H9 (cell line): ENCODE measurements around the gene AMPH. TPM values are rescaled to one million over a fixed set of nuclear protein-coding genes. Genes with fewer than 3 reads are reported as not detected.

Experiments used
- DNase-seq: peaks from one replicate; pipeline ENCODE4 v3.0.0-alpha.2; 2017
- H2AFZ ChIP-seq: one replicate; pipeline ENCODE4 v1.6.1; 2013; ENCODE audit warnings: mild to moderate bottlenecking, low read length, control low read depth, moderate library complexity
- H2AK5ac ChIP-seq: 2 replicates; pipeline ENCODE4 v1.6.1; 2013; ENCODE audit warnings: low read length, control low read depth, mixed read lengths; ENCODE audit not compliant: insufficient read length
- H2BK120ac ChIP-seq: one replicate; pipeline ENCODE4 v1.6.1; 2013; ENCODE audit warnings: low read depth, mild to moderate bottlenecking, low read length, control low read depth, inconsistent platforms; ENCODE audit not compliant: poor library complexity, severe bottlenecking
- H2BK12ac ChIP-seq: 2 replicates; pipeline ENCODE4 v1.6.1; 2013; ENCODE audit warnings: low read length, control low read depth, mixed read lengths, low read depth; ENCODE audit not compliant: insufficient read length
- H2BK15ac ChIP-seq: 2 replicates; pipeline ENCODE4 v1.6.1; 2013; ENCODE audit warnings: low read depth, low read length, control low read depth
- H2BK20ac ChIP-seq: one replicate; pipeline ENCODE4 v1.6.1; 2013; ENCODE audit warnings: low read depth, mild to moderate bottlenecking, low read length, control low read depth, inconsistent platforms; ENCODE audit not compliant: poor library complexity, severe bottlenecking
- H2BK5ac ChIP-seq: 2 replicates; pipeline ENCODE4 v1.6.1; 2013; ENCODE audit warnings: low read length, control low read depth, mixed read lengths; ENCODE audit not compliant: insufficient read length
- H3K14ac ChIP-seq: 2 replicates; pipeline ENCODE4 v1.6.1; 2013; ENCODE audit warnings: low read length, control low read depth; ENCODE audit not compliant: insufficient read depth
- H3K18ac ChIP-seq: 2 replicates; pipeline ENCODE4 v1.6.1; 2013; ENCODE audit warnings: low read depth, mild to moderate bottlenecking, mixed read lengths, low read length, control low read depth; ENCODE audit not compliant: insufficient read length
- H3K23ac ChIP-seq: 2 replicates; pipeline ENCODE4 v1.6.1; 2013; ENCODE audit warnings: low read length, control low read depth, mixed read lengths, low read depth; ENCODE audit not compliant: insufficient read length
- H3K23me2 ChIP-seq: 2 replicates; pipeline ENCODE4 v1.6.1; 2013; ENCODE audit warnings: low read depth, mild to moderate bottlenecking, mixed read lengths, low read length, control low read depth; ENCODE audit not compliant: insufficient read length, poor library complexity, severe bottlenecking
- H3K27ac ChIP-seq: 2 replicates; pipeline ENCODE4 v1.5.1; 2013; ENCODE audit warnings: low read length, control low read depth, mixed read lengths, low read depth; ENCODE audit not compliant: insufficient read length
- H3K27me3 ChIP-seq: 2 replicates; pipeline ENCODE4 v1.6.1; 2013; ENCODE audit warnings: low read length, control low read depth, inconsistent platforms; ENCODE audit not compliant: insufficient read depth
- H3K4ac ChIP-seq: 2 replicates; pipeline ENCODE4 v1.6.1; 2013; ENCODE audit warnings: low read depth, mild to moderate bottlenecking, control low read depth, inconsistent platforms, low read length, moderate library complexity
- H3K4me1 ChIP-seq: 2 replicates; pipeline ENCODE4 v1.6.1; 2013; ENCODE audit warnings: low read length, control low read depth, inconsistent platforms; ENCODE audit not compliant: insufficient read depth
- H3K4me2 ChIP-seq: 2 replicates; pipeline ENCODE4 v1.6.1; 2013; ENCODE audit warnings: low read length, control low read depth, mixed read lengths; ENCODE audit not compliant: insufficient read length, insufficient read depth
- H3K56ac ChIP-seq: 2 replicates; pipeline ENCODE4 v1.6.1; 2013; ENCODE audit warnings: low read depth, mild to moderate bottlenecking, mixed read lengths, low read length, control low read depth; ENCODE audit not compliant: insufficient read length
- H3K79me1 ChIP-seq: 2 replicates; pipeline ENCODE4 v1.6.1; 2013; ENCODE audit warnings: low read depth, mild to moderate bottlenecking, moderate library complexity, low read length, control low read depth, inconsistent platforms; ENCODE audit not compliant: insufficient read depth, poor library complexity, severe bottlenecking
- H3K79me2 ChIP-seq: 2 replicates; pipeline ENCODE4 v1.6.1; 2013; ENCODE audit warnings: low read length, control low read depth, inconsistent platforms; ENCODE audit not compliant: insufficient read depth
- H3K9ac ChIP-seq: 2 replicates; pipeline ENCODE4 v1.6.1; 2013; ENCODE audit warnings: low read length, control low read depth, mixed read lengths; ENCODE audit not compliant: insufficient read length; ENCODE audit errors: extremely low read depth
- H3K9me3 ChIP-seq: one replicate; pipeline ENCODE4 v1.6.1; 2013; ENCODE audit warnings: low read depth, low read length, inconsistent platforms; ENCODE audit not compliant: control insufficient read depth
- H3T11ph ChIP-seq: one replicate; pipeline ENCODE4 v1.6.1; 2013; ENCODE audit warnings: mild to moderate bottlenecking, low read length, control low read depth, inconsistent platforms
- H4K20me1 ChIP-seq: one replicate; pipeline ENCODE4 v1.6.1; 2013; ENCODE audit not compliant: control insufficient read depth, insufficient read length, insufficient read depth
- H4K5ac ChIP-seq: 2 replicates; pipeline ENCODE4 v1.6.1; 2013; ENCODE audit warnings: low read depth, mild to moderate bottlenecking, mixed read lengths, low read length, control low read depth; ENCODE audit not compliant: insufficient read length
- H4K8ac ChIP-seq: replicated peaks from 2 replicates; pipeline ENCODE4 v1.6.1; 2013; ENCODE audit warnings: low read length, control low read depth, mixed read lengths, low read depth; ENCODE audit not compliant: insufficient read length
- H4K91ac ChIP-seq: 2 replicates; pipeline ENCODE4 v1.6.1; 2013; ENCODE audit warnings: low read depth, mild to moderate bottlenecking, moderate library complexity, mixed read lengths, low read length, control low read depth; ENCODE audit not compliant: insufficient read length
- H3K27ac Mint-ChIP-seq, 3 experiments: 2 replicates in 2 of 3; 3 replicates in 1 of 3; pipeline ENCODE4 v1.8.0; 2020 to 2021; ENCODE audit warnings: mixed read lengths in 3 of 3, mild to moderate bottlenecking in 1 of 3, moderate library complexity in 1 of 3
- H3K27me3 Mint-ChIP-seq: 2 replicates; pipeline ENCODE4 v1.8.0; 2021; ENCODE audit warnings: low read depth, mild to moderate bottlenecking, moderate library complexity, mixed read lengths
- H3K36me3 Mint-ChIP-seq, 3 experiments: 2 replicates in 2 of 3; 3 replicates in 1 of 3; pipeline ENCODE4 v1.8.0; 2020 to 2021; ENCODE audit warnings: low read depth in 3 of 3, mixed read lengths in 3 of 3; ENCODE audit not compliant: insufficient read depth in 1 of 3
- H3K4me1 Mint-ChIP-seq, 2 experiments: 2 replicates each; pipeline ENCODE4 v1.8.0; 2020; ENCODE audit warnings: mixed read lengths in 2 of 2
- H3K4me3 Mint-ChIP-seq, 2 experiments: 2 replicates in 1 of 2; 3 replicates in 1 of 2; pipeline ENCODE4 v1.8.0; 2020 to 2021; ENCODE audit warnings: mild to moderate bottlenecking in 2 of 2, mixed read lengths in 2 of 2, moderate library complexity in 1 of 2
- H3K9me3 Mint-ChIP-seq, 2 experiments: 2 replicates in 1 of 2; 3 replicates in 1 of 2; pipeline ENCODE4 v1.8.0; 2020; ENCODE audit warnings: mild to moderate bottlenecking in 2 of 2, mixed read lengths in 2 of 2, moderate library complexity in 1 of 2
- CTCF ChIP-seq: fragments of 200-600 bp; sonication (generic); conservative IDR thresholded peaks from 3 replicates; pipeline ENCODE4 v1.8.0; 2021; ENCODE audit warnings: antibody characterized with exemption, mild to moderate bottlenecking
- WGBS: extraction: QIAGEN DNeasy Blood & Tissue Kit; methylation state at CpG from one replicate; pipeline ENCODE4 v1.1.7; 2013; ENCODE audit warnings: missing lambda C conversion rate, low lambda C conversion rate, mixed read lengths; ENCODE audit not compliant: insufficient read length; ENCODE audit errors: extremely low coverage; 5-methylcytosine and 5-hydroxymethylcytosine counted together
- total RNA-seq: library from RNA; stranded (reverse); gene quantifications from 2 replicates; pipeline ENCODE4 v1.2.1, GENCODE V29; 2021

AMPH gene
- total RNA-seq, 1 experiment from 2014 or later, result 4.8 TPM

- H3K4me2 ChIP-seq, result no peak overlapping the region
- H3K23ac ChIP-seq, result no peak overlapping the region
- H3K4me3 Mint-ChIP-seq, result no peak overlapping the region
- H3K56ac ChIP-seq, result no peak overlapping the region
- H4K20me1 ChIP-seq, result no peaks in the 10 kb centered on the region
- no peaks in the 10 kb centered on the region for H3K79me1 ChIP-seq
- H2BK15ac ChIP-seq, result no peak overlapping the region
- H3K9me3 Mint-ChIP-seq, result no peaks in the 10 kb centered on the region
- H3K4me1 ChIP-seq, result no peaks in the 10 kb centered on the region
- no peak overlapping the region for H2BK5ac ChIP-seq
- no peak for TF ChIP-seq CTCF
- no peak for DNase-seq
- WGBS, result no CpG with 5 or more reads among the region's 1 CpG
- no peak overlapping the region for H3K27ac Mint-ChIP-seq
- no peak overlapping the region for H3T11ph ChIP-seq
- H4K5ac ChIP-seq, result no peak overlapping the region
- no peak overlapping the region for H2AK5ac ChIP-seq
- no peaks in the 10 kb centered on the region for H3K27me3 ChIP-seq
- no peak overlapping the region for H2AFZ ChIP-seq
- H4K91ac ChIP-seq, result no peak overlapping the region
- no peaks in the 10 kb centered on the region for H3K9me3 ChIP-seq
- H2BK12ac ChIP-seq, result no peak overlapping the region
- no peaks in the 10 kb centered on the region for H3K4me1 Mint-ChIP-seq
- H3K14ac ChIP-seq, result no peak overlapping the region
- H3K4ac ChIP-seq, result no peak overlapping the region
- H3K36me3 Mint-ChIP-seq, result no peaks in the 10 kb centered on the region
- H3K27ac ChIP-seq, result no peak overlapping the region
- H3K18ac ChIP-seq, result no peak overlapping the region
- H4K8ac ChIP-seq, result no peak overlapping the region
- no peak overlapping the region for H3K9ac ChIP-seq
- no peak overlapping the region for H2BK20ac ChIP-seq
- no peaks in the 10 kb centered on the region for H3K27me3 Mint-ChIP-seq
- H3K23me2 ChIP-seq, result no peaks in the 10 kb centered on the region
- no peaks in the 10 kb centered on the region for H3K79me2 ChIP-seq
- H2BK120ac ChIP-seq, result no peak overlapping the region
Measured at GRCh38 chr7:38524786-38525185, 106.4 kb downstream of the AMPH start.
